M059J (cell line): Measurements from ENCODE around the gene PLOD2. TPM values are rescaled to one million over a fixed set of nuclear protein-coding genes. Genes with fewer than 3 reads are reported as not detected.
A peak's percentile ranks its signal among the peaks of the same experiment; 100 is the strongest.

Experiments
- DNase-seq: peaks from one replicate; pipeline ENCODE4 v3.0.0-alpha.2; 2012; ENCODE audit warnings: low read depth
- total RNA-seq: library from RNA; depleted of rRNA; stranded (reverse); fragments of >200 nt; shearing (Covaris generic); gene quantifications from 2 replicates; pipeline ENCODE4 v1.2.3, GENCODE V29; 2014; rRNA removed

PLOD2 gene
- total RNA-seq: 240 and 344 TPM in 2 replicates

DNA sequence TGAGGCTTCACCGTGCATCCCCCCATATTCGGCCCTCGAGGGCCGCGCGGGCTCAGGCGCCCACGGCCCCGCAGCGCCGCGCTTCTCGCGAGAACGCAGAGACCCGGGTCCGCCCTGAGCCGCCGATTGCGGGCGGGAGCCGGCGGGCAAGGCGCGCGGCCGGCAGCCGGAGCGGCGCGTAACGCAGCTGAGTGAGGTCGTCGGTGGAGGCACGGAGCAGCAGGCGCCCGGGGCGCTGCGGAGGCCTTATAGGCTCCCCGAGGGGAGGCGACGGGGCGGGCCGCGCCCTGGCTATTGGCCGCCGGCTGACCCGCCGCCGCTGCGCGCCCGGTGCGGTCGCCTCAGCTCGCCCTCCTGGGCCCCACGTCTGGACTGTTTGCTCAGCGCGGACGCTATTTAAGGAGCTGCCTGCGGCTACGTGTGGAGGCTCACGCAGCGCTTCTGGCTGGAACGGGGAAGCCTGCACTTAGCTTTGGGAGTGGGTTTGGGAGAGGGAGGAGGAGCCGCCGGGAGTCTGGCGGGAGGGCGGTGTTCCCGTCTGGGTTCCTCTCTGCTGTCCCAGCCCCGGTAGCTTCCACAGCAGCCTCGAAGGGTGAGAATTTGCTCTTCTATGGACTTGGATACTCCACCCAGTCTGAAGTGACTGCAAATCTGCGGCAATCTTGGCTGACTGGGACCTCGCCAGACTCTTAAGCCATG lies at the start of gene PLOD2:
Gene PLOD2, minus strand, starts transcription at position 221 of the 699 bp plus-strand sequence. Its CDS starts 195 bp downstream, at position 26.
- peak; percentile 97 for DNase-seq

DNA sequence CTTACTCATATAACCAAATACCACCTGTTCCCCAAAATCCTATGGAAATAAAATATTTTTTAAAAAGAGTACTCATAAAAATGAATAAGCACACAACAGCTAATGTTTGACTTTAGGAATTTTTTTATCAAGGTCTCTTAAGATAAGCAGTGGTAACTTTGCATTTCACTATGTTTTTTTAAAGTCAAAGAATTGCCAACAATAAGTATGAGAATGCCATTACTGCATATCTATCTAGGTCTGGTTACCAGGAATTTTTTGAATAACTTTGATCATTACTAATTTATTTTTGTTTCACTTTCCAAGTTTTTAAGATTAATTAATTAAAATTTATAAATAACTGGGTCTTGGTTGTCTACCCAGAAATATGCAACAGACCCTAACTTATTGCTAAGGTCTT lies 48.4 kb upstream of the PLOD2 start:
- DNase-seq: no peak

DNA sequence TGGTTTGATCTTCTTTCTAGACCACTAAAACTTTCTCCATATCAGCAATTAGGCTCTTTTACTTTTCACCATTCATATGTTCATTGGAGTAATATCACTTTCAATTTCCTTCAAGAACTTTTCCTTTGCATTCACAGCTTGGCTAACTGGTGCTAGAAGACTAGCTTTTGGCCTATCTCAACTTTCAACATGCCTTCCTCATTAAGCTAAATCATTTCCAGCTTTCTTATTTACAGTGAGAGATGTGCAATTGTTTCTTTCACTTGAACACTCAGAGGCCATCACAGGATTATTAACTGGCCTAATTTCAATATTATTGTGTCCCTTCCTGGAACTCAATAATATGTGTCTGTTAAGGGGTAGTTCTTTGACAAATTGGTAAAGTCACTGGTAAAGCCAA lies 42.8 kb upstream of the PLOD2 start:
- DNase-seq: no peak

DNA sequence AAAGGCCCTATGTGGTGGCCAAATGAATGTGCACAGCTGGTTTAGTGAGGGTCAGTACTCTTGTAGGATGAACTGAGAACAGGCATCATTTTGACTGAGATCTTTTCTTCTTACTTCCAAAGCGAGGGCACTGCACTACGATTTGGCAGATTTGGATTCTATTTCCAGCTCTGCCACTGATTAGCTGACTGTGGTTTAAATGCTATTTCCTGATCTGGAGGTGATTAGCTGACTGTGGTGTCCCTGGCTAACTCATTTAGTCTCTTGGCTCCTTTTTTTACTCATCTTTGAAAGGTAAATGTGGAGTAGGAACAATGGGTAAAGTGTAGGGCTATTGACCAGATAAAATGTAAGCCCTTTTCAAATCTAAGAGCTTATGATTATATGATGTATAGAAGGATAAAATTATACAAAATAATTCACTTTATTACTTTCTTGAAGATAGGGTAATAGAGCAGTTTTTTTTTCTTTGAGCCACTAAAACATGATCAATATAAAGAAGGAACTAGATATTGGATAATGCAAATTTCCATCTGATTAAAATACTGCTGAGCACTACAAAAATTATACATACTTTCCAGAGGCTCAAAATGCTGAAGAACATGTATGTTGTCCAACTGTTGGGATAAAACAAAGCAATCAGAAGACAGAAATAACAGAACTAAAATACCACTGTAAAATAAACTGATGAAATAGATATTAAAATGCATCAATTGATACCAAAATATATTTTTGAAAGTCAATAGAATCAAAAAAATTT lies 39.7 kb upstream of the PLOD2 start:
- DNase-seq: no peak

DNA sequence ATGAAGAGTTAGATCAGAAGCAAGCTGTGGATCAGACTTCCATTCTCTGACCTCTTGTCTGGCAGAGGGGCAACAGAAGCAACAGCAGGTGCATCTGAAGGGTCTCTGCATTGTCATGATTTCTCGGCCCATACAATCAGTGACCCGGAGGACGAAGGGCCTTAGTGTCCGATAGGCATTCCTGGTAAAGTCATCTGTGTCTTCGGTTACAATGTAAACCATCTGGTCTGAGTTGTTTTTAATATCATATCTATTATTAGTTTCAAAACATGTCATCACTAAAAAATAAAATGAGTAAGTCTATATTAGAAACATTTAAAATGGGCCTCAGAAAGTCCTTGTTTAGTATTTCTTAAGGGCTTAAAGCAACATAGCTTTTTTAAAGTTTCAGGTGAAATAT lies 38.8 kb upstream of the PLOD2 start:
- DNase-seq: no peak

DNA sequence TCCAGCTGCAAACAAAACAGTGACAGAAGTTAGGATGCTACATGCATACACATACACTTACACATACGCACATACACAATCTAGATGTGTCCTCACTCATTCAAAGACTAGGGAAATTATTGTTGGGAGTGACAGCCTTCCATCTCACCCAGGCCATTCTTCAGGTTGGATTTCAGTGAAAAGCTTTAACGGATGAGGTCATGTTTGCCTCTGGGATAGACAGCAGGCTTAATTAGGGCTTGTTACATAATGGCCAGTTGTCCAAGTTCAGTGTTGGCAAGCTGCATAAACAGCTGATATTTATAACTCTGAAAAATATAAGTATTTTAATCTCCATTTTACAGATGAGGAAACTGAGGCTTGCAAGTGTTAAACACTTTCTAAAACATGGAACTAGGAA lies 35.8 kb upstream of the PLOD2 start:
- DNase-seq: no peak

DNA sequence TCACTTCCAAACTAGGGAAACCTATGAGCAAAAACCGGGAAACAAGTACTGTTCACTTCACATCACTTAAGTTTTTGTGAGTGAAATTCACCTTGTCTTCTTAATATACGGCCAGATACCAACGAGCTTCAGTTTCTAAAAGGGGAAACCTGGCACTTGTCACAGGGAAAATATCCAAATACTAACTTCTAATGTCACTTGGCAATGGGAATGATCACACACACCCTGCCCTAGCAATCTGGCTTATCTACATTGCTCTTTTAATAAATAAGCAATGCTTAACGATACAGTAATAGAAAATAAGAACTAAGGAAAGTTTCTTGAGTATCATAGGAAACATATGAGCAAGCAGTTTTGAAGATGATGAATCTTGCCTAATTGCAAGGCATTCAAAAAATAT lies 34.6 kb upstream of the PLOD2 start:
- DNase-seq: no peak

DNA sequence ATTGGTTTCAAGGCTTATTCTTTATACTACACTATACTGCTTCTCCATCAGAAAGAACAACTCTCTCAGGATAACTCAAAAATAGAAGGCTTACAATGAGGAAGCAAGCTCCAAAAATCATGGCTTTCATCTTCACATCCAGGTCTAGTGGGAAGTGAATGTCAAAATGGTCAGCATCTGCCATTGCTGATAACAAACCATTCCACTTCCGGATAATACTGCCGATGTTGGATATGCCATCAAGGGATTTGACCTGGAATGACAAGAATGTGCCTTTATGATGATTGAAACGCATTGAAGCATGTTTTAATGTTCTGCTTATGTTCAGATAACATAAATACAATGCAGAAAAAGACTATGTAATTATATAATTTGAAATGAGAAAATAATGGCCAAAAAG lies 34.0 kb upstream of the PLOD2 start:
- DNase-seq: no peak

DNA sequence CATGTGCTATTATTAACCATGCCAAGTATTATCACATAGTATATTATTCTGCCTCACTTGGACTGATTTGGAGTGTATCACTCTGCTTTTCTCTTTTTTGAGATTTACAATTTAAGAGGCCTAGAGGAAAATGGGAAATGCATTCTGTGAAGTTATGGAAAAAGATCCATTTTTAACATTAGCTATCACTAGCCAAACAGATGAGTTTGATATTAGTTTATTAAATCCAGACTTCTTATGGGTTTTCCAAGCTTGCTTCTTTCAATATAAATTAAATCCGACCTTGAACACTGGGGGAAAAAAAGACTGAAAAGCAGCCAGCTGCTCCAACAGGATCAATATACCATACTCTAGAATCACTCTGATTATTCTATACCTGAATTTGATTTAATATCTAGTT lies 30.1 kb upstream of the PLOD2 start:
- DNase-seq: no peak

DNA sequence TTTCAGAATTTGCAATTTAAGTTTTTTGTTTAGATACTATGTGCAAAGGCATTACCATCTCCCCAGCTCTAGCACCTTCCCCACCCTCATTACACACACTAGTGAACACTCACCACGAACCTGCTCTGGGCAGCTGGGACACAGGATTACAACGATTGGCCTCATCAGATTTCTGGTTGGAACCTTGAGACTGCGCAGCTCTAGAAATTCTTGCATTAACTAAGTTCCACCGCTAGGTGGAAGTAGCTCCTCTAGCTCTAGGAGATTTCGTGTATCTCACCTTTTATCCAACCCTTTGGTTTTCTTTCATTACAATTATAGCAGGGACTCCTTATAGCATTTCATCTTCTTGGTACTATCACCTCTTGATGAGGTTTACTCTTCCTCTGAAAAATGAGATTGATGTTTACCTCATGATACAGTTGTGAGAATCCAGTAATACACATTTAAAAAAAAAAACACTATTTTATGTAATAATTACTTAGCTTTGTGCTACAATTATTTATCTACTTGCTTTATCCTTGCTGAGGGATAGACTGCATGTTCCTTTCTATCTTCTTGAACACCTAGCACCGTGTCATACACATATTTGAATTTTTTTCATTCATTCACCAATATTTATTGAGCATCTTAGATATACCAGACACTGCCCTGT lies 28.7 kb upstream of the PLOD2 start:
- DNase-seq: peak; percentile 75

DNA sequence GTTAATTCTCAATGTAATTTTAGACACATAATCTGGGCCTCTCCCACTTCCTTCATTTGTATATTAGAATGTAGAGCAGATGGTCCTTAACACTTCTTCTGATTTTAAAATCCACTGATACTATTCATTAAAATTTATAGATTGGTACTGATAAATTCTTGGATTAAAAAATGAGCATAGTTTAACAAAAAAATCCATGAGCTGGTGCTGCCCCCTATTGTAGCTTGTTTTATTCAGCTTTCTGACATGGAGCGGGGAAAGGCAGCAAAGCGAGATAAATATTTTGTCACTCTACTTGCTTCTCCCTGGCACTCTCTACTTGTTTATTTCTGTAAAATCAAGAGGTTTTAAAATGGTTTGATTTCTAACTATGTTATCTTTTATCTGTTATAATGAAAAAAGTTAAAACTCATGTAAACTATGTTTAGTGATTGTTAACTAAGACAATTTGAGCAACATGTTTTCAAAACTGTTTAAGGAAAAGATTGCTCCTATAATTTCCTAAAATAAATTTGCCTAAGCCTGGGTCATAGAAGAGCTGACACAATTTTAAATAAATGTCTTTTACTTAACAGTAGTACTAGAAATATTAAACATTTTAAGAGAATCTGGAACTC lies 26.5 kb upstream of the PLOD2 start:
- DNase-seq: peak; percentile 50

DNA sequence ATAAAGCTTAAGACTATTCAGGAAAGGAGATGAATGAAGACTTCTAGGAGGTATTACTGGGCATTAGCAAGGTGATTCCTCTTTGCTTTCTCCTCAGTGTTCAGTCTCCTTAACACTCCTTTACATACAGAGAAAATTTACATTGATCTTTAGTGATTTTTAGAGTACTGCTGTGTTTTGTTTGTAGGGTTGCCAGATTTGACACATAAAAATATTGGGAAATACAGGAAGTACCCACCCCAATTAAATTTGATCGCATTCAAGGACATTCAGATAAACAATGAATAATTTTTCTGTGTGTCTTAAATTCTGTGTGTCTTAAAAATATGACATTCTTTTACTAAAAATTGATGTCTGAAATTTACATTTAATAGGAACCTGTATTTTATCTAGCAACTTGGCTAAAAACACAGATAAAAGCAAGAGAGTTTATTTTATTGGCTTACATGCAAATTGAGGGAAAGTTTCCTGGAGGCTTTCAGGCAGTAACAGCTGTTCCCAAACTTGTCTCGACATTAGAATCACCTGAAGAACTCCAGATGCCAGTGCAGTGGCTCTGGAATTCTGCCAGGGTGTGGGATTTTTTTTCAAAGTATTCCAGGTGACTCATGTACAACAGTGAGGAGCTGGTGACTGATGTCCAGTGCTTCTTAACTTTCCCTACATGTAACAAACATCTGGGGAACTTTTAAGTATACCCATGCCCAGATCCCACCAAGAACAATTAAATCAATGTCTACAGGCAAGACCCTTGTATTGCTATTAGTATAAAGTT lies 23.4 kb upstream of the PLOD2 start:
- peak; percentile 76 for DNase-seq

DNA sequence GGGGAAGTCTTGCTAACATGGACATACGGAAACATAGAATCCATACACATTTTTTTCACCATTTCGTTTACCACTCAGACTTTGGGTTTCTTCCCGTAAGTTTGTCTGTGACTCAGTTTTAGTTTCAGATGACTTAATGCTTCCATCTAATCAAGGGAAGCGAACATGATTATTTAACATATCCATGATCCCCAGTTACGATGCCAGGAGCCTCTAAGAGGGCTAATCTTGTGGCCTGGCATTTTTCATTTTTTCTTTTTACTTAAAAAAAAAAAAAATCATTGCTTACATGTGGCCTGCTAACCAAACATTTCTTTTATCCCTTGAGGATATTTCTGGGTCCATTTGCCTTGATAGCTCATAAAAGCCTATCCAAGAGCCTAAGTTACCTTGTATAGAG lies 20.2 kb upstream of the PLOD2 start:
- DNase-seq: no peak

DNA sequence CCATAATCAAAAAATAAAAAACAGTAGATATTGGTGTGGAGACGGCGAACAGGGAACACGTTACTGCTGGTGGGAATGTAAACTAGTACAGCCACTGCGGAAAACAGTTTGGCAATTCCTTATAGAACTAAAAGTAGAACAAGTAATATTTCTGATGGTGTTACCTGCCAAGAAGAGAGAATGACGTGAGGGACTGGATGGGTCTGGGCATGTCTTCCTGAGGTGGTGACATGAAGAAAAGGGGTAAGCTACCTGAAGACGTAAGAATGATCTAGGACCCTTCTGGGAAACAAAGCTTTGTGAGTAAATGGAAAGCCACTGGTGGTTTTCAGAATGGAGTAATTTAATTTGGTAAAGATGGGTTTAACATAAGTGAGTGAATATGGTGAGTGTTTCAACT lies 19.4 kb upstream of the PLOD2 start:
- DNase-seq: no peak

DNA sequence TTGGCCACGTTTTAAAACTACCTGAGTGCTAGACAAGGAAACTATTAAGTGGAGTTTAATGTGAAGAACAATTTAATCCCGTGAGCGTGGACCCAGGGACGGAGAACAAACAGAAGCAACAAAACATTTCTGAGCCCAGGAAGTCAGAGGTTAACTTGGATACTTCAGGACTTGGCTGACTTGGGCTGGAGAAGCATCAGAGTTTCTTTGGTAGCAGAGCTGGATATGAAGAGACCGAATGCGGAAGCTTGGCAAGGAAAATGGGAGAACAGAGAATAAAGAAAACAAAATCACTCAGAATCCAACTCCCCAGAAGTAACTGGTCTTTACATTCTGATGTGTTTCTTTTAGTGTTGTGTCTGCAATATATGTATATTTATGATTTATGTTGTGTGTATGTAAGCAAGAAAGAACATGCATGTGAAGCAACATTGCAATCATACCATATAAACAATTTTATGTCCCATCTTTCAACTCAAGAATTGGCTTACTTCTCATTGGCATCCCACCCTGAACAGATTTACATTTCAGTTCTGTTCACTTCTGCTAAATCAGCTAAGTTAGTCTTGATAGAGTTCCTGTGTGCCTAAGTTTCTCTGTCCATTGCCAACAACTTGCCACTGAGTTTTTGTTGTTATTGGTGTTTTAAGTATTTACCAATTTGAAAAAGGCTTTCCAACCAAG lies 17.2 kb upstream of the PLOD2 start:
- DNase-seq: no peak

DNA sequence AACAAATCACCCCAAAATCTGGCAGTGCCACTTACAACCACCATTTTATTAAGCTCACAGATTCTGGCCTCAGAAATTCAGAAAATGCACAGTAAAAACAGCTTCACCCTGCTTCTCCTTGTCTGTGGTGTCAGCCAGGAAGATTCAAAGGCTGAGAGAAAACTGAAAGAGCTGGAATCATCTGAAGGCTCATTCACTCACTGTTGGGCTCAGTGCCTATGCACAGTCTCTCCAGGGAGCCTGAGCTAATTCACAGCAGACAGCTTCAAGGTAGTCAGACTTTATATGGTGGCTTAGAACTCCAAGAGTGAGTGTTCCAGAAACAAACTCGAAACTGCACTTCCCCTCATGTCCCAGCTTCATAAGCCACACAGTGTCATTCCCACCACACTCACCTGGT lies 16.5 kb upstream of the PLOD2 start:
- no peak for DNase-seq

DNA sequence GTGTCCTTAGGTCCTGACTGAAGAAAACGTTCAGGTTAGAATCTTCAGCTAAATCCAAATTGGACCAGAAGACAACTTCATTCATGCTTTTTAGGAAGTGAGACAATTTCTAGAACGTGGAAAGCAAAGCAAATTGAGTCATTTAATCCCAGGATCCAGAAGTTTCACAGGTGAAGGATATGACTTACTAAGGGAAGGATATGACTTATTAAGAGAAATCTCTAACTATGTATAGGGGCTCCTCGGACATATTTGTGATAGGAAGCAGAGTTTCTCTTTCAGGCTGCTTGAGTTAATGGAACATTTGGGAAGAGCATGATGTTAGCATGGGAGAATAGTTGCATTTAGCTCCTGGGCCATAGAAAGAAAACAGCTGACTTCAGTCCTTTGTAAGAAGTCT lies 16.1 kb upstream of the PLOD2 start:
- no peak for DNase-seq

DNA sequence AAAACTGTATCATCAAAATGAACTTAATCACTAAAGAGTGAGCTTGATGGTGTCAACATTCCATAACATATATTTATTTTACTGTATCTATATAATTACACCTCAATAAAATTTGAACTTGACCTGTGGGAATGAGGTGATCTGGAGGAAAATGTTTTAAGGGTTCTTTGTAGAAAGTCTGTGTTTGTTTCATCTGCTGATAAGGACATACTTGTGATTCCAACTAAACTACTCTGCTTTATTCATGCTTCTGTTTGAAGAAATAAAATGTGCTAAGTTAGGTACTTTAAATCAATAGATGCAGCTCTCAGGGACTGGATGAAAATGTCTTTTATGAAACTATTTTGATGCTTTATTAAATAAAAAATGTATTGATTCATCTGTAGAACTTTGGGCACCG lies 11.6 kb upstream of the PLOD2 start:
- DNase-seq: no peak

DNA sequence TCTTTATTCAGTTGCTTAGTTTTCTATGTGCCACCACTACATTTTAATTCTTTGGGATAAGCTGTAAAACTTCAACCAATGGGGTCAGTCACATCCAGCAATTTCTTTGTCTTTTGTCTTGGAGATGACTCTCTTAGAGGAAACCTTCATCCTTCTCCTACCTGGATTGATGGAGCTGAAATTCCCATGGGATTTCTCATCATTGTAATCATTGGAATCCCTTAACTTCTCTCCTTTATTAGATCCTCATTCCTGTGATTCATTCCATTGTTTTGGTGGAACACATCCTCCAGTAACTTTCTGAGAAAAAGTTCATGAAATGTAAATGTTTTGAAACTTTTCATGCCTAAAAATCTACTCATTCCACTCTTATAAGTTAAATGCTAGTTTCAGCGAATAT lies 9.6 kb upstream of the PLOD2 start:
- DNase-seq: no peak

DNA sequence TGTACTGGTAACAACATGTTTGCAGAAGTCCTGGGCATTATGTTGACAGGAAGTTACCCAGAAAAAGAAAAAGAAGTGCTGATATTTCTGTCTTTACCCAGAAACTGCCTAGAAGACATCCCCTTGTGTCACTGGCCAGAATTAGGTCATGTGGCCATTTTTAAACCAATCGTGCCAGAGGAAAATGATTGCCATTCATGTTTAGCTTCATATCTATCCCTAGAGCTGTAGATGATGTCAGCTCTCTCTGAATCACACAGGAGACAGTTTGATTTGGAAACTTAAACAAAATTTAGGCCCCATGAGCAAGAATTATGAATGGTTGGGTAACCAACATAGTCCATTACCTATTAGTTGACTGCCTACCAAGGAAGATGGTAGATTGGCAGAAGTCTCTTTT lies 8.9 kb upstream of the PLOD2 start:
- no peak for DNase-seq

DNA sequence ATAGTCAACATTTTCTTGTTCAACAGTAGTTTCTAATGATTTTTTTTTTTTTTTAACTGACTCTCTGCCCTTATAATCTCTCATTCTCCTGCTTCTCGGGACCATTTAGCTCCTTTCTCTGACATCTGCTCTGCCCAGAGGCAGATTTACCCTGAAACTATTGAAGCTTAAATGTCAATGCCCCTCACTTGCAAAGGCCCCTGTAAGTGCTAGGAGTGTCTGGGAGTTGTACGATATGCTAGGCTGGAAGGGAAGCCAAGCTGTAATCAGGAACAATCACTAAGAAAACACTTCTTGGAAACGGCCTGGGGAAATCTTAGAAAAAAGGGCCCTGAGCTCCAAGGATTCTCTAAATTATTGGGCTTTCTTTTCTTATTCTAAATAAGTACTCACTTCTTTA lies 5.8 kb upstream of the PLOD2 start:
- DNase-seq: no peak
